ENCODE results near the gene SDK2.

The SDK2 gene

DNA sequence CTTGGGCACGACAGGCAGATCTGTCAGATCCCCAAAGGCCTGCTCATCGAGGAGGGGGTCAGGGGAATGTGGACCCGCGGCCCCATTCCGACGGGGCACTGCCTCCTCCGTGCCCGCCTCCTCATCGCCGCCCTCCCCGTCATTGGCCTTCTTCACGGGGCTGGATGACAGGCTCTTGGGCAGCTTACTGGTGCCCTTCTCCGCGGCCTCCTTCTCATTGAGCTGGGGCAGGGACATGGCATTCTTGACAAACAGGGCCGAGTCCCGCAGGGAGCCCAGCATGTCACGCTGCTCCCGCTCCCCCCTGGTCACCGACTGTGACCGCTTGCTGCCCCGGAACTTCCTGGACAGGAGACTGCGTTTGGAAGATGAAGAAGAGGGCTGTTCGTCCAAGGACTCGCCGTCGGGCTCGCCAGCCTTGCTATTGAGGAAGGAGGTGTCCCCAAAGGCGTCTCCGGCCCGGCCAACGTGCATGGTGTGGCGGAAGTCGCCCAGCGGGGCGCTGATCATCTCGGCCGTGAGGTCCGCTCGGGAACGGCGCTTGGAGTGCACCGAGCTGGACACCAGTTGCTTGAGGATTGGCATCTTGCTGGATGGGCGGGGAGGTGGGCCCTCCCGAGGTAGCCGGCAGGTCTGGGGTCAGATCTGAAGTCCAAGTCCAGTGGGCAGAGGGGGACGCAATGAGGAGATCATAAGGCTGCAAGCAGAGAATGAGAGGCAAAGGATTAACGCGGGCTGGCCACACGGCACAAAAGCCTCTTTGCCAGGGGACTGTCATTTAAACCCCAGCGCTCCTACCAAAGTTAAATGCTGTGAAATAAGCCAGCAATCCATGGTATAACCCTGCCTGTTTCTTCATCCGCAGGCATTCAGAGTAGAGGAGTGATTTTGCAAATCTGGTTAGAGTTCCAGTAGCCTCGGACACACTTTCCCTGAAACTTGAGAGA, 358.1 kb downstream of the SDK2 start:
- H3K9ac ChIP-seq (ENCODE audit: low read depth in 1 of 2, low read length in 2 of 2) = no peak overlapping the region
- H3K4me1 ChIP-seq (ENCODE audit: control insufficient read depth in 2 of 2, insufficient read depth in 2 of 2, low read length in 2 of 2) = peaks cover 34 to 36% of the 10 kb centered on the region in 2 donors
- no peak overlapping the region for H3K4me3 ChIP-seq (ENCODE audit: low read length in 2 of 2)

DNA sequence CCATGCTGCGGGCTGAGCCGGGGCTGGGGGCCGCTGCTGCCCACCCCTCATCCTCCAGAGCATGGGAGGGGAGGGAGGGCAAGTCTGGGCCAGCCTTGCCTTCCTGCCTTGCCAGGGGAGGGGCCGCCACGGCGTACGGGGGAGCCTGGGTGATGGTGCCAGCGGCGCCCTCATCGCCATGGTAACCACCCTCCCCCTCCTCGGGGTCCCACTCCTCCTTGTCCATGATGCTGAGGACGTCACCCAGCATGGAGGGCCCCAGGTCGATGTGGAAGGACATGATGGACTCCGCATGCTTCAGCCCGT, 358.7 kb downstream of the SDK2 start:
- no peaks in the 10 kb centered on the region for H3K27me3 ChIP-seq (ENCODE audit: control insufficient read depth in 2 of 2, insufficient read depth in 2 of 2, low read length in 2 of 2)
- H3K27ac ChIP-seq (ENCODE audit: low read depth in 2 of 2, low read length in 2 of 2) = no peak overlapping the region
- peaks cover 27 to 30% of the 10 kb centered on the region in 2 donors for H3K4me1 ChIP-seq (ENCODE audit: control insufficient read depth in 2 of 2, insufficient read depth in 2 of 2, low read length in 2 of 2)
- no peaks in the 10 kb centered on the region for H3K9me3 ChIP-seq (ENCODE audit: control insufficient read depth in 2 of 2, low read length in 2 of 2)
- H3K9ac ChIP-seq (ENCODE audit: low read depth in 1 of 2, low read length in 2 of 2) = no peak overlapping the region
- peaks cover 19 to 23% of the 10 kb centered on the region in 2 donors for H3K36me3 ChIP-seq (ENCODE audit: control insufficient read depth in 2 of 2, insufficient read depth in 2 of 2, low read length in 2 of 2)
- H3K4me3 ChIP-seq (ENCODE audit: low read length in 2 of 2) = no peak overlapping the region

More for the DNA sequence above, 358.1 kb downstream of the SDK2 start:
- H3K27ac ChIP-seq (ENCODE audit: low read depth in 2 of 2, low read length in 2 of 2) = no peak overlapping the region
- H3K9me3 ChIP-seq (ENCODE audit: control insufficient read depth in 2 of 2, low read length in 2 of 2) = no peaks in the 10 kb centered on the region
- no peaks in the 10 kb centered on the region for H3K27me3 ChIP-seq (ENCODE audit: control insufficient read depth in 2 of 2, insufficient read depth in 2 of 2, low read length in 2 of 2)
- H3K36me3 ChIP-seq (ENCODE audit: control insufficient read depth in 2 of 2, insufficient read depth in 2 of 2, low read length in 2 of 2) = peaks cover 19 to 23% of the 10 kb centered on the region in 2 donors

DNA sequence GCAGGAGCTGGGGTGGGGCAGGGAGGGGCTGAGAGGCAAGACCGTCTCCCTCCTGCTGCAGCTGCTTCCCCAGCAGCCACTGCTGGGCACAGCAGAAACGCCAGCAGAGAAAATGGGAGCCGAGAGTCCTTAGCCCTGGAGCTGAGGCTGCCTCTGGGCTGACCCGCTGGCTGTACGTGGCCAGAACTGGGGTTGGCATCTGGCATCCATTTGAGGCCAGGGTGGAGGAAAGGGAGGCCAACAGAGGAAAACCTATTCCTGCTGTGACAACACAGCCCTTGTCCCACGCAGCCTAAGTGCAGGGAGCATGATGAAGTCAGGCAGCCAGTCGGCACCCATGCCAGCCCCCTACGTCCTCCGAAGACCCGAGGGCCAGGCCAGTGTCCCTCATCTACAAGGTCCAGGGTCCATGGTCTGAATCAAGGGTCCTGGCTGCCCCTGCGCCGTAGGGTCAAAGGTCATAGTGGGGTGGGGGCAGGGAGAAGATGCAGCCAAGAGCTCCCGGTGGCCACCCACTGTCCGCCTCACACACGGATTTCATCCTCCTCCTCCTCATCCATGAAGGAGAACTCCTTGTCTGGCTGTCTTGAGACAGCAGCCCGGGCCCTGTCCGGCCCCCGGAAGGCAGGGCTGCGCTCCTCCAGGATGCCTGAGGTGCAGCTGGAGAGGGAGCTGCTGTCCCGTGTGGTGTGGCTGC, 359.2 kb downstream of the SDK2 start:
- Histone ChIP-seq H3K27me3 (ENCODE audit: control insufficient read depth in 2 of 2, insufficient read depth in 2 of 2, low read length in 2 of 2) (no peaks in the 10 kb centered on the region), H3K27ac (ENCODE audit: low read depth in 2 of 2, low read length in 2 of 2) (no peak overlapping the region), H3K9ac (ENCODE audit: low read depth in 1 of 2, low read length in 2 of 2) (no peak overlapping the region), H3K36me3 (ENCODE audit: control insufficient read depth in 2 of 2, insufficient read depth in 2 of 2, low read length in 2 of 2) (peaks cover 19 to 23% of the 10 kb centered on the region in 2 donors), H3K9me3 (ENCODE audit: control insufficient read depth in 2 of 2, low read length in 2 of 2) (no peaks in the 10 kb centered on the region), H3K4me1 (ENCODE audit: control insufficient read depth in 2 of 2, insufficient read depth in 2 of 2, low read length in 2 of 2) (peaks cover 22 to 25% of the 10 kb centered on the region in 2 donors), H3K4me3 (ENCODE audit: low read length in 2 of 2) (no peak overlapping the region)
